ENCODE results near the gene PLXND1. TPM values are rescaled to one million over a fixed set of nuclear protein-coding genes. Genes with fewer than 3 reads are reported as not detected.
"Not testable (repeated sequence)": the region's sequence is repeated elsewhere in the genome, so short reads cannot be mapped to it uniquely, and the experiment has no call there.

The PLXND1 gene
- total and polyA plus RNA-seq, 7 experiments from 2014 or later: 0.38 to 82.5 (median 7.1) TPM; not detected in 1

- no peak overlapping the region for H3K27ac ChIP-seq (ENCODE audit: low read depth, low read length)
- intact Hi-C loops (cut with micrococcal nuclease): no loop called here
- H3K9me3 Mint-ChIP-seq: no peaks in the 10 kb centered on the region
- no peaks in the 10 kb centered on the region for H3K9me3 ChIP-seq (ENCODE audit: control insufficient read depth in 2 of 3, low read length in 3 of 3)
- H3K27me3 ChIP-seq (ENCODE audit: control insufficient read depth in 2 of 2, insufficient read depth in 2 of 2, low read length in 2 of 2): no peaks in the 10 kb centered on the region
- no peaks in the 10 kb centered on the region for H3K36me3 ChIP-seq (ENCODE audit: control insufficient read depth in 2 of 3, insufficient read depth in 3 of 3, low read length in 3 of 3)
- H3K4me1 ChIP-seq (ENCODE audit: control insufficient read depth in 2 of 2, insufficient read depth in 2 of 2, low read length in 2 of 2): no peaks in the 10 kb centered on the region
- CTCF ChIA-PET: interaction anchor here (0.6 kb wide), 1 partner anchor 272 kb away, joined by 4 read pairs; no protein-coding TSS in a partner anchor
- ATAC-seq: peak; percentile 65
- no peak overlapping the region for H3K4me3 ChIP-seq (ENCODE audit: low read length)
- peaks cover 0 to 12% (median 4%) of the 10 kb centered on the region in 5 donors for H3K27me3 Mint-ChIP-seq
- no peak overlapping the region for H3K4me3 Mint-ChIP-seq
- no peak overlapping the region for H3K27ac Mint-ChIP-seq
- no peaks in the 10 kb centered on the region for H3K36me3 Mint-ChIP-seq
- no peak for DNase-seq
- POLR2A ChIA-PET: interaction anchor here (0.6 kb wide), 1 partner anchor 113 kb away, joined by 4 read pairs; no protein-coding TSS in a partner anchor
- peaks cover 0 to 9% (median 5%) of the 10 kb centered on the region in 7 donors for H3K4me1 Mint-ChIP-seq
Measured at GRCh38 chr3:129549006-129549800, 57.3 kb downstream of the PLXND1 start.

- intact Hi-C loops (cut with micrococcal nuclease): no loop called here
- no peak overlapping the region for H3K4me3 Mint-ChIP-seq
- no peaks in the 10 kb centered on the region for H3K36me3 Mint-ChIP-seq
- no peak overlapping the region for H3K4me3 ChIP-seq (ENCODE audit: low read length)
- POLR2A ChIA-PET: no interaction called here
- no peaks in the 10 kb centered on the region for H3K4me1 ChIP-seq (ENCODE audit: control insufficient read depth in 2 of 2, insufficient read depth in 2 of 2, low read length in 2 of 2)
- H3K9me3 ChIP-seq (ENCODE audit: control insufficient read depth in 2 of 3, low read length in 3 of 3): no peaks in the 10 kb centered on the region
- peaks cover 0 to 5% (median 0%) of the 10 kb centered on the region in 7 donors for H3K4me1 Mint-ChIP-seq
- H3K27ac ChIP-seq (ENCODE audit: low read depth, low read length): no peak overlapping the region
- no peaks in the 10 kb centered on the region for H3K36me3 ChIP-seq (ENCODE audit: control insufficient read depth in 2 of 3, insufficient read depth in 3 of 3, low read length in 3 of 3)
- ATAC-seq (no peak), DNase-seq (no peak)
- CTCF ChIA-PET: no interaction called here
- no peaks in the 10 kb centered on the region for H3K9me3 Mint-ChIP-seq
- H3K27ac Mint-ChIP-seq: no peak overlapping the region
- no peaks in the 10 kb centered on the region for H3K27me3 ChIP-seq (ENCODE audit: control insufficient read depth in 2 of 2, insufficient read depth in 2 of 2, low read length in 2 of 2)
- peaks cover 0 to 7% (median 0%) of the 10 kb centered on the region in 5 donors for H3K27me3 Mint-ChIP-seq
Measured at GRCh38 chr3:129548104-129548965, 58.1 kb downstream of the PLXND1 start.

DNA sequence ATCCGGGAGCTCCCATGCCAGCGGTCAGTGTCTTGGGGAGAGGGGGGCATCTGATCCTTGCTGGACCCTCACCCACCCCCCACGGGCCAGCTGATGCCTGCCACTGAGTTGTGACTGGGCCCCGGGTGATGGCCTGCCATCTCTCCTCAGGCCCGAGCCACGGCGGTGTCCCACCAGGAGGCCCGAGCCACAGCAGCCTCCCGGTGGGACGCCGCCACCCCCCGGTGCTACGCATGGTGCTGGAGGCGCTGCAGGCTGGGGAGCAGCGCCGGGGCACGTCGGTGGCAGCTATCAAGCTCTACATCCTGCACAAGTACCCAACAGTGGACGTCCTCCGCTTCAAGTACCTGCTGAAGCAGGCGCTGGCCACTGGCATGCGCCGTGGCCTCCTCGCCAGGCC is 59.2 kb downstream of the PLXND1 start:
- no peaks in the 10 kb centered on the region for H3K27me3 ChIP-seq (ENCODE audit: control insufficient read depth in 2 of 2, insufficient read depth in 2 of 2, low read length in 2 of 2)
- Mint-ChIP-seq H3K4me1 (peaks cover 0 to 5% (median 0%) of the 10 kb centered on the region in 7 donors), H3K27me3 (peaks cover 0 to 3% (median 0%) of the 10 kb centered on the region in 5 donors), H3K27ac (no peak overlapping the region), H3K4me3 (no peak overlapping the region), H3K9me3 (no peaks in the 10 kb centered on the region), H3K36me3 (no peaks in the 10 kb centered on the region)
- H3K9me3 ChIP-seq (ENCODE audit: control insufficient read depth in 2 of 3, low read length in 3 of 3): no peaks in the 10 kb centered on the region
- no peaks in the 10 kb centered on the region for H3K36me3 ChIP-seq (ENCODE audit: control insufficient read depth in 2 of 3, insufficient read depth in 3 of 3, low read length in 3 of 3)
- ATAC-seq (no peak), DNase-seq (no peak)
- no peak overlapping the region for H3K27ac ChIP-seq (ENCODE audit: low read depth, low read length)
- CTCF ChIA-PET: interaction anchor here (0.7 kb wide), 1 partner anchor 284 kb away, joined by 4 read pairs; no protein-coding TSS in a partner anchor
- POLR2A ChIA-PET: no interaction called here
- no peaks in the 10 kb centered on the region for H3K4me1 ChIP-seq (ENCODE audit: control insufficient read depth in 2 of 2, insufficient read depth in 2 of 2, low read length in 2 of 2)
- intact Hi-C loops (cut with micrococcal nuclease): no loop called here
- no peak overlapping the region for H3K4me3 ChIP-seq (ENCODE audit: low read length)

GRCh38 chr3:129545951-129546350 is 60.5 kb downstream of the PLXND1 start:
- H3K27me3 ChIP-seq (ENCODE audit: control insufficient read depth in 2 of 2, insufficient read depth in 2 of 2, low read length in 2 of 2); H3K4me1 ChIP-seq (ENCODE audit: control insufficient read depth in 2 of 2, insufficient read depth in 2 of 2, low read length in 2 of 2); POLR2A ChIA-PET; H3K27ac Mint-ChIP-seq; H3K36me3 ChIP-seq (ENCODE audit: control insufficient read depth in 2 of 3, insufficient read depth in 3 of 3, low read length in 3 of 3); CTCF ChIA-PET; H3K4me3 ChIP-seq (ENCODE audit: low read length); DNase-seq; H3K9me3 Mint-ChIP-seq; ATAC-seq; H3K27me3 Mint-ChIP-seq; H3K27ac ChIP-seq (ENCODE audit: low read depth, low read length); H3K4me3 Mint-ChIP-seq; intact Hi-C loops (cut with micrococcal nuclease); H3K4me1 Mint-ChIP-seq; H3K36me3 Mint-ChIP-seq; H3K9me3 ChIP-seq (ENCODE audit: control insufficient read depth in 2 of 3, low read length in 3 of 3): not testable (repeated sequence)

GRCh38 chr3:129543999-129544398 is 62.5 kb downstream of the PLXND1 start:
- Histone ChIP-seq H3K27ac (ENCODE audit: low read depth, low read length) (no peak overlapping the region), H3K9me3 (ENCODE audit: control insufficient read depth in 2 of 3, low read length in 3 of 3) (no peaks in the 10 kb centered on the region), H3K4me1 (ENCODE audit: control insufficient read depth in 2 of 2, insufficient read depth in 2 of 2, low read length in 2 of 2) (no peaks in the 10 kb centered on the region), H3K36me3 (ENCODE audit: control insufficient read depth in 2 of 3, insufficient read depth in 3 of 3, low read length in 3 of 3) (no peaks in the 10 kb centered on the region), H3K27me3 (ENCODE audit: control insufficient read depth in 2 of 2, insufficient read depth in 2 of 2, low read length in 2 of 2) (no peaks in the 10 kb centered on the region), H3K4me3 (ENCODE audit: low read length) (no peak overlapping the region)
- H3K9me3 Mint-ChIP-seq: no peaks in the 10 kb centered on the region
- H3K4me1 Mint-ChIP-seq: peaks cover 0 to 5% (median 0%) of the 10 kb centered on the region in 7 donors
- intact Hi-C loops (cut with micrococcal nuclease): no loop called here
- H3K36me3 Mint-ChIP-seq: no peaks in the 10 kb centered on the region
- ChIA-PET CTCF (no interaction called here), POLR2A (no interaction called here)
- peak overlapping the region in 2 of 9 donors; percentile 2 to 14 for H3K27ac Mint-ChIP-seq
- ATAC-seq (no peak), DNase-seq (no peak)
- H3K4me3 Mint-ChIP-seq: no peak overlapping the region
- peaks cover 0 to 5% (median 0%) of the 10 kb centered on the region in 5 donors for H3K27me3 Mint-ChIP-seq

DNA sequence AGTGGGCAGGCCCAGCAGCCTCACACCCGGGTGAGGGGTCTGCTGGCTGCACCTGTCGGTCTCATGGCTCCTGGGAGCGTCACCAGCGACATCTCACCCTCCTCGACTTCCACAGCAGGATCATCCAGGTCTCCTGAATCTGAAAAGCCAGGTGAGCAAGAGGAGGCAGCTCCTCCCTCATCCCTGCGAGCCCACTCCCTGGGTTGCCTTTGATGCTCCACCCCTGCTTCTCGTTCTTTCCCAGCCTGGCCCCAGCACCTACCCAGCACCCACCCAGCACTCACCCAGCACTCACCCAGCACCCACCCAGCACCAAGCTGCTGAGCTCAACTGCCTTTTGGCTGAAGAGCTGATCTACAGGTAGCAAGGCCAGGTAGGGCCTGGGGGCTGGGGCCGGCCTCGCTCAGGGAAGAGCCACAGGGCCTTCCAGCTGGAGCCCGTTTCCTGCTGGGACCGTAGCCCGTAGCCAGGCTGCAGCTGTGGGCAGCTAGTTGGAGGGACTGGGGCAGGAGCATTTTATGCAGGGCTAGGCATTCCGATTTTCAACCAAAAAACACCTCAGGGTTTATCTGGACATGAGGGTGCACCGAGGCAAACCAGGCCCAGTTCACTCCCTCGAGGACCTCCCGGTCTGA is 63.2 kb downstream of the PLXND1 start, which contains the start of gene H1-8:
TSS of gene H1-8 (plus strand) at position 20 of the 635 bp plus-strand sequence. CDS start at position 64, 44 bp downstream.
- ChIA-PET POLR2A (no interaction called here), CTCF (no interaction called here)
- no peaks in the 10 kb centered on the region for H3K27me3 ChIP-seq (ENCODE audit: control insufficient read depth in 2 of 2, insufficient read depth in 2 of 2, low read length in 2 of 2)
- peak within 1 kb of the TSS in 2 of 9 donors; percentile 2 to 14 for H3K27ac Mint-ChIP-seq
- H3K4me1 ChIP-seq (ENCODE audit: control insufficient read depth in 2 of 2, insufficient read depth in 2 of 2, low read length in 2 of 2): no peaks in the 10 kb centered on the region
- H3K4me3 ChIP-seq (ENCODE audit: low read length): no peak within 1 kb of the TSS
- intact Hi-C loops (cut with micrococcal nuclease): no loop called here
- DNase-seq (no peak), ATAC-seq (no peak)
- no peaks in the 10 kb centered on the region for H3K36me3 Mint-ChIP-seq
- H3K9me3 ChIP-seq (ENCODE audit: control insufficient read depth in 2 of 3, low read length in 3 of 3): no peaks in the 10 kb centered on the region
- H3K27ac ChIP-seq (ENCODE audit: low read depth, low read length): no peak within 1 kb of the TSS
- H3K4me1 Mint-ChIP-seq: peaks cover 0 to 5% (median 0%) of the 10 kb centered on the region in 7 donors
- no peaks in the 10 kb centered on the region for H3K36me3 ChIP-seq (ENCODE audit: control insufficient read depth in 2 of 3, insufficient read depth in 3 of 3, low read length in 3 of 3)
- peaks cover 0 to 8% (median 0%) of the 10 kb centered on the region in 5 donors for H3K27me3 Mint-ChIP-seq
- H3K9me3 Mint-ChIP-seq: no peaks in the 10 kb centered on the region
- no peak within 1 kb of the TSS for H3K4me3 Mint-ChIP-seq
